Epithelial cell of esophagus (primary cell): ENCODE data around the gene KIF16B.

Experiments
- DNase-seq: peaks from one replicate; pipeline ENCODE4 v3.0.0; 2010; ENCODE audit warnings: low read depth
- H3K4me3 ChIP-seq: 2 replicates; pipeline ENCODE4 v1.5.1; 2011; ENCODE audit warnings: mild to moderate bottlenecking, low read length, control low read depth
- TF ChIP-seq, protein P1 (sequence below): IDR thresholded peaks from 2 replicates; pipeline ENCODE4 v1.5.1; 2011; ENCODE audit warnings: low read depth, mild to moderate bottlenecking, low read length, control low read depth, inconsistent platforms; ENCODE audit not compliant: insufficient read depth; ENCODE audit errors: missing control alignments

Gene KIF16B

DNA sequence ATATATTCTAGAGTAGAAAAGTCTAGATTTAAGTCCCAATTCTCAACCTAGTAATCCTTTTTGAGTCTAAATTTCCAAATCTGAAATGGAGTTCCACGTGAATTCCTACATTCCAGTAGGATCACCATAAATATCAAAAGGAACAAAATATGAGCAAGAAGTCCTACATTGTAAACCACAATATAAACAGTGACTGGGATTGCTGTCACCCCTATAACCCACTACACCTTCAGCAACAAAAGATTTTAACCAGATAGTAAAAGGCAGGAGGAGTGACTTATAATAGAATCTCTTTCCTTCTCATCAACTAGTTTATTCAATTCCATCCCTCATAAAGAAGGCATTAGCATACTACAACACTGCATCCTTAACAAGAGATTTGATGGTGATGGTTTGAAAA lies 210.6 kb downstream of the KIF16B start:
- TF ChIP-seq, protein P1, sequence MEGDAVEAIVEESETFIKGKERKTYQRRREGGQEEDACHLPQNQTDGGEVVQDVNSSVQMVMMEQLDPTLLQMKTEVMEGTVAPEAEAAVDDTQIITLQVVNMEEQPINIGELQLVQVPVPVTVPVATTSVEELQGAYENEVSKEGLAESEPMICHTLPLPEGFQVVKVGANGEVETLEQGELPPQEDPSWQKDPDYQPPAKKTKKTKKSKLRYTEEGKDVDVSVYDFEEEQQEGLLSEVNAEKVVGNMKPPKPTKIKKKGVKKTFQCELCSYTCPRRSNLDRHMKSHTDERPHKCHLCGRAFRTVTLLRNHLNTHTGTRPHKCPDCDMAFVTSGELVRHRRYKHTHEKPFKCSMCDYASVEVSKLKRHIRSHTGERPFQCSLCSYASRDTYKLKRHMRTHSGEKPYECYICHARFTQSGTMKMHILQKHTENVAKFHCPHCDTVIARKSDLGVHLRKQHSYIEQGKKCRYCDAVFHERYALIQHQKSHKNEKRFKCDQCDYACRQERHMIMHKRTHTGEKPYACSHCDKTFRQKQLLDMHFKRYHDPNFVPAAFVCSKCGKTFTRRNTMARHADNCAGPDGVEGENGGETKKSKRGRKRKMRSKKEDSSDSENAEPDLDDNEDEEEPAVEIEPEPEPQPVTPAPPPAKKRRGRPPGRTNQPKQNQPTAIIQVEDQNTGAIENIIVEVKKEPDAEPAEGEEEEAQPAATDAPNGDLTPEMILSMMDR, result no peak
- H3K4me3 ChIP-seq, result no peak overlapping the region
- no peak for DNase-seq

DNA sequence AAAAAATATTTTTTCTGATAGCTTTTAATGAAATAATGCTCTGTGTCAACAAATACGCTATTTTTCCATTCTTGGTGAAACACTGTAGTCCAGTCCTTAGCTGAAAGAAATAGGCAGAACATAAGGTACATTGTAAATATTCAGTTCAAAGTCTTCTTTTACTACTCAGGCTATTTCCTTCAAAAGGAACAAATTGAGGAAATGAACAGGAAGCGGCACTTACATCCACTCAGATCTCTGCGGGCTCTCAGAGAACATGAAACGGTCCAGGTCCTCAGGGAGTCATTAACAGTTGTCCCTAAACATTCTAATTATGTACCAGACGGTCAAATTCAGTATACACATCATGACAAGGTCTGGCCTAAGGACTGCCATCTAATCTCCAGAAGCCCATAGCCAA lies 212.6 kb downstream of the KIF16B start:
- TF ChIP-seq, protein P1, result no peak
- DNase-seq, result no peak
- no peak overlapping the region for H3K4me3 ChIP-seq

DNA sequence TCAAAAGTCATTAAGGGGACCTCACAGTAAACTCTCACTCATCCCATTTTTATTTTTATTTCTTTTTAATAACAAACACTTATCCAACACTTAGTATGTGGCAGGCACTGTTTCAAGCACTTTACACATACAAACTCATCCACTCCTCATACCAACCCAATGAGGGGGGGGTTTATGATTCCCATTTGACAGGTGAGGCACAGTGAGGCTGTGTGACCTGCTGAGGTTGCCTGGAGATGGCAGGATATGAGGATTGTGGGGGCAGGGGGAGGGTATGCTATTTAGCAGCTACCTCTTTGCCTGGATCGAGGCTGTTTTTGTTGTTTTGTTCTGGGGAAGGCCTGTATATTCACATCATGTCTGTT lies 219.8 kb downstream of the KIF16B start:
- H3K4me3 ChIP-seq, result no peak overlapping the region
- TF ChIP-seq, protein P1, result no peak
- DNase-seq, result no peak

- TF ChIP-seq, protein P1, result no peak
- no peak overlapping the region for H3K4me3 ChIP-seq
- DNase-seq, result no peak
Observed at GRCh38 chr20:16352751-16353416, 220.4 kb downstream of the KIF16B start.

GRCh38 chr20:16352321-16352720 lies 220.9 kb downstream of the KIF16B start:
- no peak for DNase-seq
- no peak overlapping the region for H3K4me3 ChIP-seq
- TF ChIP-seq, protein P1, result no peak

DNA sequence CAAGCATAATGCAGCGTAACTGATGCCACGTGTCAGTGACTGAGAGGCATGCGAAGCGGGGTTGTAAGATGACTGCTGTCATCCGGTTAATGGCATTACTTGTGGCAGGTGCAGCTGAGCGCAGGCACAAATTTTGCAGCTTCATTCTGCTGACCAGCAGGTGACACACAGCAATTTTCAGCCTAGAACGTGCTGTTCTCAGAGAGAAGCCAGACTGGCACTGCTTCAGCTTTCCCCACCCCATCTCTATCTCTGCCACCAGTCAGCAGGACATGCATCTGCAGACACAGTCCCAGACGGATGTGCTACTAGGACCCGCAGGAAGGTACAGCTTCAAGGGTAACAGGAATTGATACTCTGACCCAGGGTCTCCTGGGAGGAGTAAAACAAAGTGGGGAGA lies 221.8 kb downstream of the KIF16B start:
- DNase-seq, result no peak
- TF ChIP-seq, protein P1, result no peak
- no peak overlapping the region for H3K4me3 ChIP-seq

DNA sequence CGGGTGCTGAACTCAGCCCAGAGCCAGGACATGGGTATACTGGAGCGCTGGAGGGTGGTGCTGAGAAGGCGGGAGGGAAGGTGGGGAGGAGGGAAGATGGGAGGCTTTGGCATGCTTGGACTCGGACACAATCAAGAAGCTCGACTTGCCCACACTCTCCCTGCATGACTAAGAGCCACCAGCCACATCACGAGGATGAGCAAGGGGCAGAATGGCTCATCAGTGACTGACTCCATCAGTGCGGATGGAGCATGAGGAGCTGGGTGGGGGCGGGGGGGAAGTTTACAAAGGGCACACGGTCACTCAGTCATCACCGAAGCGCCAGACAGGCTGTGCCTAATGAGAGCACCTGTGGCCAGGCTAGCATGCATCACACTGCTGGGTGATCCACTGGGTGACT lies 222.8 kb downstream of the KIF16B start:
- TF ChIP-seq, protein P1, result no peak
- H3K4me3 ChIP-seq, result no peak overlapping the region
- peak; percentile 93 for DNase-seq
